ENCODE results near the gene DNAH14. TPM values are rescaled to one million over a fixed set of nuclear protein-coding genes. Genes with fewer than 3 reads are reported as not detected.
"Not testable (repeated sequence)": the region's sequence is repeated elsewhere in the genome, so short reads cannot be mapped to it uniquely, and the experiment has no call there.

The DNAH14 gene
- total RNA-seq, 2 donors from 2014 or later: 8.2 to 10.4 TPM

DNA sequence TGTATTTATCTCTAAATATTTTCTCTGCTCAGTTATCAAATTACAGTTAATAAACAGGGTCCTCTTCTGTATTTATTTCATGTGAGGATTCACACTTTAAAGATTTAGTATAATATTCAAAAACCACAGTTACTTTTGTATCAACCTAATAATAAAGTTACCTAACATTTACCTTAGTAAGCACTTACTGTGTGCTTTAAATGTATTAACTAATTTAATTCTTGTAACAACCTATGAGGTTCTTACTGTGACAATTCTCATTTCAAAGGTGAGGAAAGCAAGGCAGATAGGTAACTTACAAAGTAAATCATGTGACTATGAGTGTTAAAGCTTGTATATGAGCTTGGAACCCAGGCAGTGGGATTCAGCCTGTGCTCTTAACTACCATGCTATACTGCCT is 30.2 kb downstream of the DNAH14 start:
- no peak for ATAC-seq
- intact Hi-C loops (cut with DNase I): no loop called here
- DNase-seq: no peak

DNA sequence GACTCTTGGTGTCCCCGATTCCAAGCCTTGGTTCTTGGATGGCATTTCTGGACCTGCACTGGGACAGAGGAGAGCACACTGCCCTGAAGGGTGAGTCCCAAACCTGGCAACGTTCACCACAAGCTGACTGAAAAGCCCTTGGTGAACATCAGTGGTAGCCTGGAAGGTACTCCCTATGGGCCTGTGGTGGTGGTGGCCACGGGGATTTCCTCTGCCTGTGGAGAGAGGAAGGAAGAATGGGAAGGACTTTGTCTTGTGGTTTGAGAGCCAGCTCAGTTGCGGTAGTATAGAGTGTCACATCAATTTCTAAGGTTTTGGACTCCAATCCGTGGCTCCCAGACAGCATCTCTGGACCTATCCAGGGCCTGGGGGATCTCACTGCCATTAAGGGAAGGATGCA is 50.7 kb downstream of the DNAH14 start:
- no peak for ATAC-seq
- intact Hi-C loops (cut with DNase I): no loop called here
- no peak for DNase-seq

DNA sequence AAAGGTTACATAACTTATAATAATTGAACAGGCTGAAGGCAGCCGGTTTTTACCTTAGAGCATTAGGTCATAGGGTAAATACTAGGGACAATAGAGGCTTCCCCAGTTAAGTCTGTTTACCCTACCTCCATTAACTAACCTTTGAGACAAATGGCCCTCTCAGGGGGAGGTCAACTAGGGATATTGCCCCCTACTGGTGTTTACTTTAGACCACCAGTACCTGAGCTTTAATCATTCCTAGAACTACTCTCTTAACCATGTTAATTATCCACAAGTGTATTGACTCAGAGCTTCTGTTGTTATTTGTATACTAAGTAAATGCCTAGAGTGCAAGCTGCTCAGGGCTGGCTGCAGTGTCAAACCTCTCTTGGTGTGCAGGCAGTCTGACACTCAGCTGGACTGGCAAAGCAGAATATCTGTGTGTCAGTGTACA is 52.5 kb downstream of the DNAH14 start:
- DNase-seq; intact Hi-C loops (cut with DNase I); ATAC-seq: not testable (repeated sequence)

DNA sequence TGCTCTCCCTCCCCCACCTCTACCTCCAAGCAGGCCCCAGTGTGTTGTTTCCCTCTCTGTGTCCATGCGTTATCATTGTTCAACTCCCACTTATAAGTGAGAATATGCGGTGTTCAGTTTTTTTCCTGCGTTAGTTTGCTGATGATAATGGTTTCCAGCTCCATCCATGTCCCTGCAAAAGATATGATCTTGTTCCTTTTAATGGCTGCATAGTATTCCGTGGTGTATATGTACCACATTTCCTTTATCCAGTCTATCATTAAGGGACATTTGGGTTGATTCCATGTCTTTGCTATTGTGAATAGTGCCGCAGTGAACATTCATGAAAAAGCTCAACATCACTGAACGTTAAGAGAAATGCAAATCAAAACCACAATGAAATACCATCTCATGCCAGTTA is 58.6 kb downstream of the DNAH14 start:
- intact Hi-C loops (cut with DNase I): no loop called here
- DNase-seq (no peak), ATAC-seq (no peak)

GRCh38 chr1:224989615-224990014 is 60.1 kb downstream of the DNAH14 start:
- no peak for ATAC-seq
- intact Hi-C loops (cut with DNase I): no loop called here
- DNase-seq: no peak

DNA sequence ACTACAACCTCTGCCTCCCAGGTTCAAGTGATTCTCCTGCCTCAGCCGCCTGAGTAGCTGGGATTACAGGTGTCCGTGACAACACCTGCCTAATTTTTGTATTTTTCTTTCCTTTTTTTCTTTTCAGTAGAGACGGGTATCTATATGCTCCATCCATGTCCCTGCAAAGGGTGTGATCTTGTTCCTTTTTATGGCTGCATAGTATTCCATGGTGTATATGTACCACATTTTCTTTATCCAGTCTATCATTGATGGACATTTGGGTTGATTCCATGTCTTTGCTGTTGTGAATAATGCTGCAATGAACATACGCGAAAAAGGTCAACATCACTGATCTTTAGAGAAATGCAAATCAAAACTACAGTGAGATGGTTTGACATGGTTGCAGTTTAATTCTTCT is 62.1 kb downstream of the DNAH14 start:
- intact Hi-C loops (cut with DNase I); ATAC-seq; DNase-seq: not testable (repeated sequence)

DNA sequence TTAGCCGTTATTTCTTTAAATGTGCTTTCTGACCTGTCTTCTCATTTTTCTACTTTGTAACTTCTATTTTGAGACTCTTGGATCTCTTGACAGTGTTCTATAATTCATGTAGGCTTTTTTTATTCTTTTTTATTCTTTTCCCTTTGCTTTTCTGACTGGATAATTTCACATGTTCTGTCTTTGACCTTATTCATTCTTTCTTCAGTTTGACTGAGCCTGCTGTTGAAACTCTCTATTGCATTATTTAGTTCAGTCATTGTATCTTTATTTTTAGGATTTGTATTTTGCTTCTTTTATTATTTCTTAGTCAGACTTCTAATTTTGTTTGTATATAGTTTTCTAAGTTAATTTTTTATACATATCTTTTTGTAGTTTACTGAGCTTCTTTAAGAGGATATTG is 66.1 kb downstream of the DNAH14 start:
- DNase-seq (no peak), ATAC-seq (no peak)
- intact Hi-C loops (cut with DNase I): no loop called here

- no peak for DNase-seq
- intact Hi-C loops (cut with DNase I): no loop called here
- no peak for ATAC-seq
Observed at GRCh38 chr1:224996266-224996665, 66.8 kb downstream of the DNAH14 start.

GRCh38 chr1:224998185-224998584 is 68.7 kb downstream of the DNAH14 start:
- ATAC-seq: no peak
- intact Hi-C loops (cut with DNase I): no loop called here
- no peak for DNase-seq

DNA sequence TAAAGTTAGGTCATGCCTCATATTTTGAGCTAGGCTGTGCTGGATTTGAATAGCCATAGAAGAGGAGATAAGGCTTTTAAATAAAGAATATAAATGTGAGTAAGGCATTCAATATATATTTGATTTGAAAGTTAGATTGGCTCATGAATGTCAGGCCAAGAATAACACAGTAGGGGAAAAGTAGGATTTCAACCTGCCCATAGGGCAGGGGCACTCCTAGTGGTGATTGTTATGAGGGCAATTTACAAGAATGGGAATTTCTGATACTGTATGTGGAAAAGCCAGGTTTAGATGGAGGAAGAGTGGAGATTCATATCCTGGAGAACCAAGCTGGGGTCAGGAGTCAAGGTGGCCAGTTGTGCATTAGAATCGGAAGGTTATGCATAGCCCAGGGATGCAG is 74.9 kb downstream of the DNAH14 start:
- intact Hi-C loops (cut with DNase I): no loop called here
- no peak for DNase-seq
- no peak for ATAC-seq

DNA sequence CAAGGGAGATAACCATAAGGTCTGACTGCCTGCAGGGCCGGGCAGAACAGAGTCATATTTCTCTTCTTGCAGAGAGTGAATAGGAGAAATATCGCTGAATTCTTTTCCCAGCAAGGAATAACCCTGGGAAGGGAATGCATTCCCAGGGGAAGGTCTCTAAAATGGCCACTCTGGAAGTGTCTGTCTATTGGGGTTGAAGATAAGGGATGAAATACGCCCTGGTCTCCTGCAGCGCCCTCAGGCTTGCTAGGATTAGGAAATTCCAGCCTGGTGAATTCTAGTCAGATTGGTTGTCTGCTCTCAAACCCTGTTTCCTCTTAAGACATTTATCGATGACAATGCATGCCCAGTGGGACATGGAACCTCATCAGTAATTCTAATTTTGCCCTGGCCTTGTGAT is 76.9 kb downstream of the DNAH14 start:
- not testable (repeated sequence) for ATAC-seq

GRCh38 chr1:225008050-225008449 is 78.6 kb downstream of the DNAH14 start:
- DNase-seq; intact Hi-C loops (cut with DNase I): not testable (repeated sequence)

More for the DNA sequence above, 76.9 kb downstream of the DNAH14 start:
- DNase-seq; intact Hi-C loops (cut with DNase I): not testable (repeated sequence)

GRCh38 chr1:225021037-225021436 is 91.6 kb downstream of the DNAH14 start:
- ATAC-seq: no peak
- DNase-seq: no peak
- intact Hi-C loops (cut with DNase I): no loop called here

More at GRCh38 chr1:225008050-225008449, 78.6 kb downstream of the DNAH14 start:
- not testable (repeated sequence) for ATAC-seq

DNA sequence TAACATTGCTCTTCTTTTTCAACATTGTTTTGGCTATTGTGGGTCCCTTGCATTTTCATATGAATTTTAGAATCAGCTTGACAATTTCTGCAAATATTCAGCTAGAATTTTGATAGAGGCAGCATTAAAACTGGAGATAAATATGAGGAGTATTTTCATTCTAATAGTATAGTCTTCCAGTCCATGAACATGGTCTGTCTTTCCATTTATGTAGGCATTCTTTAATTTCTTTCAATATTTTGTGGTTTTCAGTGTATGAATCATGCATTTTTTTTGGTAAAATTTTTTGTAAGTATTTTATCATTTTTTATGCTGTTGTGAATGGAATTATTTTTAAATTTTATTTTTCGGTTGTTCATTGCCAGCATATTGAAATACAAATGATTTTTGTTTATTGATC is 97.2 kb downstream of the DNAH14 start:
- no peak for ATAC-seq
- no peak for DNase-seq
- intact Hi-C loops (cut with DNase I): no loop called here

DNA sequence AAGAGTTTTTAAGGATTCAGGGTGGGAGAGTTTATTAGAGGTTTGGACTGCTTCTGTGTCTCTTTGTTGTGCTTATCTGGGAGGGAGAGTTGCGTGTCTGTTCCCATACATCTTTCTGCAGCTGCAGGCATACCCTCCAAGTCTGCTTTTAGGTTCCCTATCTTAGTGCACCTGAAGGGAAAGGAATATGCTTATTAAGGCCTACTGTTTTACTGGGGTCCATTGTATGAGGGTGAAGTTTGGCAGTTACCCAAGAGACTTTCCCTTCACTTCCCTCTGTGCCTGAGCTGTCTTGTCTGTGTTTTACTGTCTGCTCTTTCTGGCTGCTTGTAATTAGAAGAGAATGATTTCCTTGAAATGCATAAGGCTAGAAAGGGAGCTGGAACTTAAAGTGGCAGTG is 107.0 kb downstream of the DNAH14 start:
- DNase-seq; intact Hi-C loops (cut with DNase I); ATAC-seq: not testable (repeated sequence)

- ATAC-seq (no peak), DNase-seq (no peak)
- intact Hi-C loops (cut with DNase I): loop anchor here in 1 of 2 donors (2.0 kb wide), 1 partner anchor 23 kb away; no protein-coding TSS in a partner anchor
Observed at GRCh38 chr1:225042263-225042662, 112.8 kb downstream of the DNAH14 start.

DNA sequence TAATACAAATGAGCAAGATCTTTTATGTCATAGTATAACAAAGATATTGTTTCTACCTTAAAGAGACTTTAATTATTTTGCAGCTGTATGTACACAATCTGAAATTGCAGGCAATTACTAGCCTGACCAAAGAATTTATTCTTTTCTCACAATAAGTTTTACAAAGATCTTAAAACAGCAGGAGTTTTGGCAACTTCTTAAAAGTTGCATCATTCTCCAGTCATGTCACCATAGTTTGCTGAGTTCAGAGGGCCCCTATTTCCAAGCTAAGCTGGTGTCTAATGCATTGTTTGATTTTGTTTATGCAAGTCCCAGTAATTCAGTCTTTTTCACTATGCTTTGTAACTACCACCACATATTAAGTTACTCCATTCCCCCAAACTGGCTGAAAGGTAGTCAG is 114.8 kb downstream of the DNAH14 start:
- intact Hi-C loops (cut with DNase I): no loop called here
- ATAC-seq (no peak), DNase-seq (no peak)

- DNase-seq (no peak), ATAC-seq (no peak)
- intact Hi-C loops (cut with DNase I): no loop called here
Observed at GRCh38 chr1:225049594-225049993, 120.1 kb downstream of the DNAH14 start.

- DNase-seq (no peak), ATAC-seq (no peak)
- intact Hi-C loops (cut with DNase I): no loop called here
Observed at GRCh38 chr1:225063722-225064121, 134.2 kb downstream of the DNAH14 start.

DNA sequence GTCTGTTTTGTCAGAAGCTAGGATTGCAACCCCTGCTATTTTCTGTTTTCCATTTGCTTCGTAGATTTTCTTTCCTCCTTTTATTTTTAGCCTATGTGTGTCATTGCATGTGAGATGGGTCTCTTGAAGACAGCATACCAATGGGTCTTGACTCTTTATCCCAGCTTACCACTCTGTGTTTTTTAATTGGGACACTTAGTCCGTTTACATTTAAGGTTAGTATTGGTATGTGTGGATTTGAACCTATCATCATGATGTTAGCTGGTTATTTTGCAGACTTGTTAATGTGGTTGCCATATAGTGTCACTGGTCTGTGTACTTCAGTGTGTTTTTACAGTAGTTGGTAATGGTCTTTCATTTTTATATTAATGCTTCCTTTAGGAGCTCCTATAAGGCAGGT is 141.5 kb downstream of the DNAH14 start:
- intact Hi-C loops (cut with DNase I): no loop called here
- no peak for ATAC-seq
- DNase-seq: no peak

DNA sequence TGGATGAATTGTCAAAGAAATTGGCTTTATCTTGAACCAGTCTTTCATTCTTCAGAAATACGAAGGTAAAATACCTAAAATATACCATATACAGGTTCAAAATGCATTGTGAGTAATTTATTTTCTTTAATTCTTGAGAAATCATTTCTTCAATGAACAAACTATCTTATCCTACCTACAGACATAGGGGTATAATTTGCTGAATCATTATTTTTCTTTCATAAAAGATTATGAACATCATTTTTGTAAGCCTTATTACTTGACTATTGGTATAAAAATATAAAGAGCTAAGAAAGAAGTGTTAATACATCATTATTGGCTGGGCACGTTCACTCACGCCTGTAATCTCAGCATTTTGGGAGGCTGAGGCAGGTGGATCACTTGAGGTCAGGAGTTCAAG is 167.7 kb downstream of the DNAH14 start:
- intact Hi-C loops (cut with DNase I): no loop called here
- no peak for DNase-seq
- ATAC-seq: no peak

GRCh38 chr1:225111000-225111399 is 181.5 kb downstream of the DNAH14 start:
- DNase-seq: no peak
- ATAC-seq: no peak
- intact Hi-C loops (cut with DNase I): no loop called here

Measured in left cardiac atrium (tissue), 4 donors.